Non-pigmented ciliary epithelial cell (primary cell): ENCODE measurements around the gene SLC6A2.
"Not testable (repeated sequence)": the region's sequence is repeated elsewhere in the genome, so short reads cannot be mapped to it uniquely, and the experiment has no call there.

Experiments
- DNase-seq: peaks from one replicate; pipeline ENCODE4 v3.0.0-alpha.2; 2010; ENCODE audit warnings: low read depth

SLC6A2 gene

DNA sequence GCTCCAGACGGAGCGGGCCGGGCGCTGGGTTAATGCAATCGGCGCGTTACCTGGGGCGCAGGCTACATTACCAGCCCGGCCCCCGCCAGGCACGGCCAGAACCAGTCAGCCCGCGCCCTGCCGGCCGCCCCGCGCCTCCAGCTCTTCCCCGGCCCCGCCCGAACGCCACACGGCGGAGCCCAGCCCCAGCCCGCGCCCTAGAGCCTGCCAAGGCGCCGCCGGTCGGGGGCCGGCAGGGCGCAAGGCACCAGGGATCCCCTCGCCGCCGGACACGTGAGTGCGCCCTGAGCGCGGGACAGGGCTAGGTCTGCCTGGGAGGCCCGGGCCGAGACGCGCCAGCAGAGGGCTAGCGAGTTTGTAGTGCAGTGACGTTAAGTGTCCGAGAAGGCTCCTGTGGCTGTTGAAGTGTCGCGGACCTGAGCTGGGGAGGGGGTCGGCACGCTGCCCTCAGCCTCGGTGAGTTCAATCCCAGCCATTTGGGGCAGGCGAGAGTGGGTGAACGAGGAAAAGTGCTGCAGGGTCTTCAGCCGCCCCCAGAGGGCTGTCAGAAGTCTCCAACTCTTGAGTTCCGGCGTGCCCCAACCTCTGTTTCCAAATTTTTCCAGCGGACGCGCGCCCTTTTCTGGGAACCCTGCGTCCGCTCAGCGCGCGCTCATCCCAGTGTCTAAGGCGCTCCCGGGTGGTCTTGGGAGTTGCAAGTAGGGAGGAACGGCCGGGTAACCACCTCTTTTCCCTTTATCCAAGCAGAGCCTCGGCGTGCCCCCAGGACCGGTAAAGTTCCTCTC is at the start of gene SLC6A2:
Gene SLC6A2, plus strand, starts transcription at position 92 of the 785 bp plus-strand sequence. CDS start 707 bp downstream, outside the sequence.
- no peak for DNase-seq

DNA sequence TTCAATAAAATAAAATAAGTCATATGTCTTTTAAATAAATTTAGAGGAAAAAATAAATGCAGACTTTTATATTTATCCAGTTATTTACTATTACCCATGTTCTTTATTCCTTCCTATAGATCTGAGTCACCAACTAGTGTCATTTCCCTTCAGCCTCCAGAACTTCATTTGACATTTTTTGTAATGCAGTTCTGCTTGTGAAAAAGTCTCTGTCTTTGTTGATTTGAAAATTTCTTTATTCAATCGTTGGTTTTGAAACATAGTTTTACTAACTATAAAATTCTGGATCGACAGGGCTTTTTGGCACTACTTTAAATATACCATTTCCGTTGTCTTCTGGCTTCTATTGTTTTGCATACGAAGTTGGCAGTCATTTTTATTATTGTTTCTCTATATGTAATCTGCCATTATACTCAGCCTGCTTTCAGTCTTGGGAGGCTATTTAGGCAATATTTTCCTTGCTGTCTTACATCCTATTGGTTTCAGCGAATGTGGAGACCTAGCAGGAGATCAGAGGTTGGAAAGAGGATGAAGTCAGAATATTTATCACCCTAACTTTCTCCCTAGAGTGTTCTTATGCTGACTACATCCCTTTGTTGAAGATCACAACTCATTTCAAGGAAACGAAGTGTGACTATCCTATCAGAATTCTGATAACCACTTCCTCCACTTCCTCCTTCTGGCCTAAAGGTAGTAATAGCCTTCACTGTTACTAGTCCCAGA is 42.0 kb upstream of the SLC6A2 start:
- no peak for DNase-seq

DNA sequence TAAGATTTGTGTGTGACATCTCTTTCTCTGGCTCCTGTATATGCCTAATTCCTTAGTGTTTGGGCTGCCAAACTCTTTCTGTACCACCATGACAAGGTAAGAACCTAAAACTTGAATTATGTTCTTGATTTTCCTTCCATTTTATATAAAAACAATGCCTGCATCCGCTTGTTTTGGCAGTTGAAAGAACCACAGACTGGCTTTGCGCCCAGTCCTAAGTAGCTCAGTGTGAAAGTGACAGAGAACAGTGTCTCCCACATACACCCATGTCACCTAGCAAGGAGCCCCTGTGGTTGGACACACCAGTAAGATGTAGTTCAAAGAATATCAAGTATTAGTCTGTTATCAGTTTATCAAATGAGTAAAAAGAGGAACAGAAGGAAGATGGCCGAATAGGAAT is 40.7 kb upstream of the SLC6A2 start:
- no peak for DNase-seq

DNA sequence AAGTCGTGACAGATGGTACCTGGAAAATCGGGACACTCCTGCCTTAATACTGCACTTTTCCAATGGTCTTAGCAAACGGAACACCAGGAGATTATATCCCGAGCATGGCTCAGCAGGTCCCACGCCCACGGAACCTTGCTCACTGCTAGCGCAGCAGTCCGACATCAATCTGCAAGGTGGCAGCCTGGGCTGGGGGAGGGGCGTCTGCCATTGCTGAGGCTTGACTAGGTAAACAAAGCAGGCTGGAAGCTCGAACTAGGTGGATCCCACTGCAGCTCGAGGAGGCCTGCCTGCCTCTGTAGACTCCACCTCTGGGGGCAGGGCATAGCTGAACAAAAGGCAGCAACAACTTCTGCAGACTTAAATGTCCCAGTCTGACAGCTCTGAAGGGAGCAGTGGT is 40.1 kb upstream of the SLC6A2 start:
- not testable (repeated sequence) for DNase-seq

DNA sequence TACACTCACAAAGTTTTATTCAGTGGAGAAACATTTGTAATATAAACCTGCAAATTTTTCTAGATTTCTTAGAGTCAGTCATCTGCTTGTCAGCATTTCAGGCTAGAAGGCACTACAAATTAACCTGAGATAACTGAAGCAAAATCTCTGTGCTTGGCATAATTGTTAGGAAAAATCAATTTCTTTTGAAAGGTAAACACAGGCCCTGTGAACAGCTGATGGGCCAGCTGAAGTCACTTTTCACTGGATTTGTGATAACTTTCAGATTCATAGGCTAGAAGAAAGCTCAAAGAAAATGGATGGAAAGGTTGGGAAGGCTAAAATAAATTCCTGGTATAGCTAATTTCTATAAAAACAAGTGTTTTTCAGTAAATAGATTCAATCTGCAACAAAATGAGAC is 34.0 kb upstream of the SLC6A2 start:
- no peak for DNase-seq

DNA sequence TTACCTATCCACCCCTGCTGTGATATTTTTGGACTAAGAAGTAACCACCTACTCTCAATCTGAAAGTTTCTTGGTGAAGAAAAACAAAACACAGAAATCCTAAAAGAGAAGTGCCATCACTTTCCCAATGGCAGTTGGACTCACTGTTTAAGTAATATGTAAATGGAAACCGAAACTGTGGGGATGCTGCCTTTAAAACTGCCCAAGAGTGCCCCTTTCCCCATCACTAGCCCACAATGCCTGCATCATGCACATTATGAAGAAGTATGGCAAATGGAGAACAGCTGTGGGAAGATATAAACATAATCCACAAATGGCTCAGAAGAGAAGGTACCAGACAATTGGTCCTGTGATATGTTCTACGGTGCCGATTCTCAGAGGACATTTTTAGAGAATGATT is 33.5 kb upstream of the SLC6A2 start:
- DNase-seq: no peak

DNA sequence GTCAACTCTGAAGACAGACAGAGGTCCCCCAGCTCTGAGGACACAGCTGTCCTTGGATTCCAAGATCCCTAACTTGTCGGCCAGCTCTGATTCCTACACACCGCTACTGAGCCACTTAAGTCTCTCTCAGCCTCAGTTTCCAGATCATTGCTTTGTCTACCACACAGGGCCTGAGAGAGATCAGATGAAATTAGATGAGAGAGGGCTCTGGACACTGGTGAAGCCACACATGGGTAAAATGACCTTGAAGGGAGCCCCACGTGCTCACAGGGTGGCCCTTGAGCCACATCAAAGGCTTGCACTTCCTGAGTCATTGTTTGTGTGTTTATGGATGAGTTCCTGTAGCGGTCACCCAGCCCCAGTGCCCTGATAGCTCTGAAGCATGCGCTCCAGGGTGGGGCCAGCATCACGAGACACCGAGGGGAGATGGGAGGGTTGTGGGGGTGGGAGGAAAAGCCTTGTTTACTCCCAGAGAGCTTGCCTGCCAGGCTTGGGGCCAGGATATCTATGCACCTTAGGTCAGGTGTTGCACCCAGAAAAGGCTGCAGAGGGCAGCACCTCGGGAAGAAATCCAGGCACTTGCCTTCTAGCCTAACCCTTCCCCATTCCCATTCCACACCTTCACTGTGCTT is 32.7 kb upstream of the SLC6A2 start:
- no peak for DNase-seq

DNA sequence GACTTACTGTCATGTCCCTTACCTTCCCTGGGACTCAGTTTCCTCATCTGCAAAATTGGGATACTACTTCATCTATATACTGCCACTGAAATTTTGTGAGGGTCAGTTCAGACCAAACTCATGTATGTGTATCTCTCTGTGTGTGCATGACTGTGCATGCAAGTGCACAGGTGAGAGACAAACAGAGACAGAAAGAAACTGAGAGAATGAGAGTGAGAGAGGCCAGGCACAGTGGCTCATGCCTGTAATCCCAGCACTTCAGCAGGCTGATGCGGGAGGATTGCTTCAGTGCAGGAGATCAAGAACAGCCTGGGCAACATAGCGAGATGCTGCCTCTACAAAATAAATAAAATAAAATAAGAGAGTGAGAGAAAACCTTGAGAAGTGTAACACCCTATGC is 32.1 kb upstream of the SLC6A2 start:
- DNase-seq: no peak

DNA sequence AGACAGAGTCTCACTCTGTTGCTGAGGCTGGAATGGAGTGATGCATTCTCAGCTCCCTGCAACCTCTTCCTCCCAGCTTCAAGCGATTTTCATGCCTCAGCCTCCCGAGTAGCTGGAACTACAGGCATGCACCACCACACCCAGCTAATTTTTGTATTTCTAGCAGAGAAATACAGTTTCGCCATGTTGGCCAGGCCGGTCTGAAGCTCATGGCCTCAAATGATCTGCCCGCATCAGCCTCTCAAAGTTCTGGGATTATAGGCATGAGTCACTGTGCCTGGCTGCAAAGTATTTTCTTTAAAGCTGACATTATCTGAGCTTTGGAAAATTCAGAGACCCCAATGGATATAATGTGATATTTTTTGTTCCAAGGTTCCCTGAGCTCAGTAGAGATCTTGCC is 31.1 kb upstream of the SLC6A2 start:
- no peak for DNase-seq

DNA sequence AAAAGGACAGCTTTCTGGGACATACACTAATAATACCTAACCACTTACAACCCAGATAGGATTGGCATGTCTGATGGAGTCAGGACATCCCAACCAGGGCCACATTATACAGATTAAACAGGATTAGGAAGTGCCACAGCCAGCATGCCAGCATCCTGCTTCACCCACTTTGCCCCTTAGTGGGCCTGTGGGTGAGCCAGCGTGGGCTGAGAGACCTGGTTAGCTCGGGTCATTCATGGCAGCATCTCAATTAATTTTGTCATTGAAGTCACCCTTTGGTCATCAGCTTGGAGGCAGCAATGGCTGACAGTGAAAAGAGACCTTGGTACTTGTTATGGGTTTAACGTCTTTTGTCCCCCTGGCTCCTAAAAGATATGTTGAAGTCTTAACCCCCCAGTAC is 29.9 kb upstream of the SLC6A2 start:
- no peak for DNase-seq

DNA sequence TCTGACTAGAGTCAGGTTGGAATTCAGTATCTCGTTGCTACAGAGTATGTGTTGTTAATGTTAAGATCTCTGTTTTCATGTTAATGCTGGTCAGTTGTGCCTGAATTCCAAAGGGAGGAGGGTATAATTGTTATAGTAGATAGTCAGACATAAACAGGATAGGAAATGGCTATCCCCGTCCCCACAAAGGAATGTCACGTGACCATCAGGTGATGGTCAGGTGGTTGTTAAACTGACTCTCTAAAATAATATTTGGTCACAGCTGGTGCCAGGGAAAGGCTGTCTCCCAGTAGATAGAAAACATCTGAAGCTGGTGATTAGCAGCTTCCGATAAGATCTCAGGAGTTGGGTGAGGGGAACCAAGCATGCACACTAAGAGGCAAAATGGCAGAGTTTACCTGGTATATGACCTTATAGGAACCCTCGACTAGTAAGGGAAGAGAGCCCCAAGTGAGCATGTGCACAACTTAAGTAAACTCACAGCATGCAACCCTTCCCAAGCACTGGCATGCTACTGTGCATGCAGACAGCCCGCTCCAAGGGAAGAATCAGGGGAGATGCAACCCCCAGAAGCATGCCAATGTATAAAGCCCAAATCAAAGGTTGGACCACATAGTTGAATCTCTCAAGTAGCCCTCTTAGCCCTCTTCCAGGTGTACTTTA is 27.4 kb upstream of the SLC6A2 start:
- no peak for DNase-seq

DNA sequence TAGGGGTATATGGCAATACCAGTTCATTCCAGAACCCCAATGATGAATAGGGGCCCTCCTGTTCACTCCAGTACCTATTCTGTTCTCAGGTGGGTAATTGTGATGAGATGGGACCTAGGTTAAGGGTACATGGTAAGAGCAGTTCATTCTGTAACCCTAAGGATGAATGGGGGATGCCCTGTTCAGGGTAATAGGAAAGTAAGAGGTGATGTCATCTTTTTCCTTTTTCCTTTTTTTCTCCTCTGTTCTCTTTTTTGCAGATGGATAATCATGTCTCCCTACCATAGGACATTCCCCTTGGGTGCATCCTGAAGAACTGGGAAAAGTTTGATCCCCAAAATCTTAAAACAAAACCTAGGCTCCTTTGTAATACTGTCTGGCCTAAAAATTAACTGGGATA is 25.0 kb upstream of the SLC6A2 start:
- no peak for DNase-seq

DNA sequence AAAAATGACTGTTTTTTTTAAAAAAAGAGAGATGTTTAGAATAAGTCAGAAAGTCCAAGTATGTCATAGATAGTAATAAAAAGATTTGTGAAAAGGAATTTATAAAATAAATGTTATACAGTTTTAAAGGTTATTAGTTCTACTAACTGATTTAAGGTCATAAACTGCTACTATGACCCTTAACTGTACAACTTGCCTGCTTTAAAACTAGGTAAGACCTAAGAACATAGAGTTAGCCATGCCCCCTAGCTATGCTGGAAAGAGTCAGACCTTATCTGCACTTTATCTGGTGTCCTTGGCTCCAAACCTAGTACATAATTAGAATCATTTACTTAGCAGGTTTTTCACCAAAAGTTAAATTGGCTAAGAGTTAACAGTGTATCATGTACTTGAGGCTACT is 23.5 kb upstream of the SLC6A2 start:
- DNase-seq: no peak

DNA sequence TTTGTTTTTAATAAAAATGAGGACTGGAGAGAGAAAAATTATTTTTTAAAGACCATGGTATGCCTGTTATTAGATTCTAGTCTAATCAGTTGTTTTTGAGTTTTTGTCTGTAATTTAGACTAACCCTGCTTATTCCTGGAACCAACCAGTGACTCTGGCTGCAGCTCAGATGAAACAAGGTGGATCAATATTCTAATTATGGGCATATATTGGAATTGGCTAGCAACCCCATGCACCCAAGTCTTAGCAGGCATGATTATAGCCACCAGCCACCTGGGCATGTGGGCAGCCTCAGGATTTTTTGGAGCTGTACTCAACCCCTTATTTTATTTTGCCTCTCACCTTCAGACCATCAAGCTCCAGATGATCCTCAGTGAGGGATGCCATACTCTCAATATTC is 21.6 kb upstream of the SLC6A2 start:
- DNase-seq: no peak

DNA sequence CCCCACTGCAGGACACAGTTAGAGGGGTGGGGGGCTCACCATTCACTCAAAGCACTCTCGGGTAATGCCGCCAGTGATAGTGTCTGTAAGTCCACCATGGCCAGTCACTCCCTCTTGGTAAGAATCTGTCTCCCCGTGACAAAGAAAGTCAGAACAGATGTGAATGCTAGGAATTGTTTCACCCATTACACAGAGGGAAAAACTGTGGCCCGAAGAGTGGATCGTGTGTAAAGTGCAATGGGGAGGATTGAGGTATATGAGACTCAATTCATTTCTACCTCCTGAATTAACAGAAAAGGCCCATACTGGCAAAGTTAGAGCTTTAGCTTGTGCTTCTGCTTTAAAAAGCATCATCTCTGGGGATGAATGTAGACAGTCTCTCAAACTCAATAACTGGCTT is 17.5 kb upstream of the SLC6A2 start:
- DNase-seq: no peak

DNA sequence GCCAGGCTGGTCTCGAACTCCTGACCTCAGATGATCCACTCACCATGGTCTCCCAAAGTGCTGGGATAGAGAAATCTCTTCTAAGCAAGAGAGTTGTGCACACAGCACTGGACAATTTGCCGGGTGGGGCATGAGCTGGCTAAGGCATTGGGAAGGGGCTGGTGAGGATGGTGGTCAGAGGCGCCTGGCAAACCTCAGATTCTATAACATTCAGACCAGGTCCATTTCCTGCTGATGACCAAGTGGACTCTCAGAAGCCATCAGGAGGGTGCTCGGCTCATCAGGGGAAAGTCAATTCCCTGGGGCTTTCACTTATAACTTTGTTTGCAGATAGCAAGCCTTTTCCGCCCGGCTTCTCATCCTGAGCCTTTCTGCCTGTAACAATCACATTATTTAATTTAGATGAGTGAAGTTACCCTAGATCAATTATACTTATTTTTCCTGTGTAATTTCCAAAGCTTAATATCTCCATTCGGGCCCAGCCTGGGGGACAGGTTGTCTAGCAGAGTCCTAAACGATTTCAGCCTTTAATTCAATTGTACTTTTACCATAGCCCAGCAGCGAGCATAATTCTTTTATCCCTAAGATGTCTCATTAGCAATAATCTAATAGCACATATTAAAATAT is 15.0 kb upstream of the SLC6A2 start:
- DNase-seq: no peak

DNA sequence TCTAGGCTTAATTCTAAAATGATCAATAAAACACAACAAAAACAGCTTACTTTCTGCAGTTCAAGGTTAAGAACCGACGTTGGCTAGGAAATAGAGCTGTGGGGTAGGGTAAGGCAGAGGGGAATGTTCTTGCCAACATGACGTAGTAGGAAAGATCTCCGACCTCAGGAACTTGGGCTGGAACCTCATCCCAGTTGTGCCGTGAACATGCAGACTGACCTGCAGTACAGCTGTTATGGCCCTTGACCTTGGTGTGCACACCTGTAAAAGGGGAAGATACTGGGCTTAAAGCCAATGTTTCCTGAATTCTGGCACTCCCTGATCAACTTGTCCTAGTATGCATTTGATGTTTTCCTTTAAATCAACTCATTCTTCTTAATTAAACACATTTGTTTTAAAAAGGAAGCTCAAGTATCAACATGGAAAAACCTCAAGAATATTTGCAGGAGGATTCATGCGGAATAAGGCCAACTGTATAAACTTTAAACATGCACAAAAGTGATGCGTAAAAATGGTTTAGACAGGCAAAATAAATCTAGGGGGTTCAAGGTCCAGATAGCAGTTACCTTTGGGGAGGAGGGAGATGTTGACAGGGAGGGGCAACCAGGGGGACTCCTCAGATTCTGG is 14.2 kb upstream of the SLC6A2 start:
- peak; percentile 3 for DNase-seq

DNA sequence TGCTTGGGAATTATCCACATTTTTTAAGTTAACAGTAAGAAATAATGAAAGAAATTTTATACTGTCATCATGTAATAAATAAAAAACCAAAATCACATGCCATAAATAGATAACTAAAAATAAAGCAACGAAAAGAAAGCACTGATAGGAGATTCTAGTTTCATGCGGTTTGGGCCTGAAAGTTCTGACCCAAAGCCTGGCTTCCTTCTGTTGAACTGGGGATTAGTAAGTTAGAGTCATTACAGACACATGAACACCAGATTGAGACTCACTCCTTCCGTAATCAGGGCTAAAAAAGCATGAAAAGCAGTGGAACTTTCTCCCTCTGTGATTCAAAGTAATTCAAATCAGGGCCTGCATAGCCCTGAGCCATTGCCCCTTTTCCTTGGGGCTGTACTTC is 13.2 kb upstream of the SLC6A2 start:
- no peak for DNase-seq

DNA sequence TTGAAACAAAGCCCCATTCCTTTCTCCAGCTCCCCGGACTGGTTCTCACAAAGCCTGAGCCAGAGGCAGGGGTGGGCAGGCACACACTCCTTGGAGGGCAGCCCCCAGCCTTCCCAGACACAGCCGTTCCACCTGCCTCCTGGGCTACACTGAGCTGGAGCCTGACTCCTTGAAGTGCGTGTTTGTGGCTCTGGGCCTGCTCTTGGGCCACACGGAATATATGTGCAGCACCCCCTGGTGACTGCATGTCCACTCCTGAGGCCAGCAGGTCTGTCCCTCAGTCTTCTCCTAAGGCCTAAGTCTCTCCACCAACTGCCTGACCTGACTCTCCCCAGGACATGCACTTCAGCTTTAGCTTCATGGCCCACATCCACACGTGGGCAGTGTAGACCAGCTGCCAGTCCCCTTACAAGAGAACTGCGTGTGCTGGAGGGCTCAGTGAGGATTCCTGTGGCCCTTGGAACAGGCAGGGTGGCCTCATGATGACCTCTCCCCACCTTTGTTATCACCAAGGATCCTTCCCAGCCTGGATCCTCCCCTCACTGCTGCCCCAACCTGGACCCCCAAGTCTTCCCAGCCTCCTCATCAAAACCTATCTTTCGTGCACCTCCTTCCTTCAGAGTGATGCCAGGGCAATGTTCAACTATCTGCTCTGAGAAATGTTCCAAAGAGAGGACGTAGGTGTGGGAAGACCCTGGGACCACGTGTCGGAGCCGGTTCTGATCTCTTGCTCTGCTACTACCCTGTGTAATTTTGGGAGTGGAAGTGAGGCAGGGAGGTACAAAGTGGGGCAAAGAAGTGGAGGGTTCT is 12.4 kb upstream of the SLC6A2 start:
- DNase-seq: no peak

DNA sequence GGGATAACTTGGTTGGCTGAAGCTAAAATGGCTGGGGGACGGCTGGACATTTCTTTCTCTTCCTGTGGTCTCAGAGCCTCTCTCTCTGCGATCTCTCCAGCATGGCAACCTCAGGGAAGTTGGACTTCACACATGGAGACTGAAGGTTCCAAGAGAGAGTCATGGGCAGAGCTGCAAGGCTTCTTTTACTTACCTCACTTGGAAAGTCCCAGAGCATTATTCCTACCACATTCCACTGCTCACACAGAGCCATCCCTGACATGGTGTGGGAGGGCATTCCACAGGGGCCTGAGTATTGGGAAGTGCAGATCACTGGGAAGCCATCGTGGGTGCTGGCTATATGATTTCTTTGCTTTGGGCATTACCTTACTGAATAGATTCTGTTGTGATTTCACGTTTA is 9.8 kb upstream of the SLC6A2 start:
- DNase-seq: no peak

DNA sequence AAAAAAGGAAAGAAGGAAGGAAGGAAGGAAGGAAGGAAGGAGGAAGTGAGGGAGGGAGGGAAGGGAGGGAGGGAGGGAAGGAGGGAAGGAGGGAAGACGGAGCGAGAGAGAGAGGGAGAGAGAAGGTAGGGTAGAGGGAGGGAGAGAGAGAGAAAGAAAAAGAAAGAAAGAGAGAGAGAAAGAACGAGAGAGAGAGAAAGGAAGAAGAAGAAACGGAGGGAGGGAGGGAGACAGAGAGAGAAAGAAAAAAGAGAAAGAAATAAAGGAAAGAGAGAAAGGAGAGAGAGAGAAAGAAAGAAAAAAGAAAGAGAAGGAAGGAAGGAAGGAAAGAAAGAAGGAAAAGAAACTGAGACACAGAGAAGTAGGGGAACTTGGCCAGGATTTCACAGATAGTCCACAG is 8.4 kb upstream of the SLC6A2 start:
- DNase-seq: no peak
